Neural progenitor cell (in vitro differentiated cells): ENCODE results near the gene CRYGN.

Source experiments
- EZH2 ChIP-seq: fragments of 200-600 bp; sonication (generic); IDR thresholded peaks from 2 replicates; pipeline ENCODE4 v1.6.1; 2017; ENCODE audit warnings: antibody characterized with exemption, mild to moderate bottlenecking, moderate library complexity
- EZH2phosphoT487 ChIP-seq: fragments of 200-600 bp; sonication (generic); IDR thresholded peaks from 2 replicates; pipeline ENCODE4 v1.6.1; 2017; ENCODE audit warnings: antibody characterized with exemption
- TF ChIP-seq, protein P1 (sequence below): fragments of 200-600 bp; sonication (generic); IDR thresholded peaks from 2 replicates; pipeline ENCODE4 v1.5.1; 2017; ENCODE audit warnings: antibody characterized with exemption, mild to moderate bottlenecking

- TF ChIP-seq, protein P1, sequence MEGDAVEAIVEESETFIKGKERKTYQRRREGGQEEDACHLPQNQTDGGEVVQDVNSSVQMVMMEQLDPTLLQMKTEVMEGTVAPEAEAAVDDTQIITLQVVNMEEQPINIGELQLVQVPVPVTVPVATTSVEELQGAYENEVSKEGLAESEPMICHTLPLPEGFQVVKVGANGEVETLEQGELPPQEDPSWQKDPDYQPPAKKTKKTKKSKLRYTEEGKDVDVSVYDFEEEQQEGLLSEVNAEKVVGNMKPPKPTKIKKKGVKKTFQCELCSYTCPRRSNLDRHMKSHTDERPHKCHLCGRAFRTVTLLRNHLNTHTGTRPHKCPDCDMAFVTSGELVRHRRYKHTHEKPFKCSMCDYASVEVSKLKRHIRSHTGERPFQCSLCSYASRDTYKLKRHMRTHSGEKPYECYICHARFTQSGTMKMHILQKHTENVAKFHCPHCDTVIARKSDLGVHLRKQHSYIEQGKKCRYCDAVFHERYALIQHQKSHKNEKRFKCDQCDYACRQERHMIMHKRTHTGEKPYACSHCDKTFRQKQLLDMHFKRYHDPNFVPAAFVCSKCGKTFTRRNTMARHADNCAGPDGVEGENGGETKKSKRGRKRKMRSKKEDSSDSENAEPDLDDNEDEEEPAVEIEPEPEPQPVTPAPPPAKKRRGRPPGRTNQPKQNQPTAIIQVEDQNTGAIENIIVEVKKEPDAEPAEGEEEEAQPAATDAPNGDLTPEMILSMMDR = no peak
- TF ChIP-seq EZH2 (no peak), EZH2phosphoT487 (no peak)
Observed at GRCh38 chr7:151452680-151453325, 12.9 kb upstream of the CRYGN start.
